DMS 273 (cell line): ENCODE data around the gene CHMP2B.
"Not testable (repeated sequence)": the region's sequence is repeated elsewhere in the genome, so short reads cannot be mapped to it uniquely, and the experiment has no call there.

Experiments used
- DNase-seq: peaks from one replicate; lab custom pipeline; 2025; ENCODE audit not compliant: unreplicated experiment; lab: John Stamatoyannopoulos, UW

Gene CHMP2B

DNA sequence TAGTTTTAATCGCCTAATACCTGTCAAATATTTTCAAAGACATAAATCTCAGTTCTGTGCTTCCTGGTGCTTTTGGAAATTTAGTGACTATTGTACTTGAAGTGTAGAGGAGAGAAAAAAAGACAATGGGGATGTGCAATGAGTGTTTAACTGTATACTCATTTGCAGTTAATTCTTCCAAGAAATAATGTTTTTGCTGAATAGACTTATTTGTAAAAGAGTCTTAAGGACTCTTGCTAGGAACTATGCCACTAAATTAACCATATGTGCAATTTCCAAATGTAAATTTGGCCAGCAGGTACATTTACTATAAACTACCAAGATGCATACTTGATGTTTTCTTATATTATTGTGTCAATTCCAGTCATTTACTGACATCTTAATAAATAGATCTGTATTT is 2.0 kb downstream of the CHMP2B start:
- no peak for DNase-seq

- DNase-seq = no peak
Observed at GRCh38 chr3:87233805-87234204, 6.7 kb downstream of the CHMP2B start.

DNA sequence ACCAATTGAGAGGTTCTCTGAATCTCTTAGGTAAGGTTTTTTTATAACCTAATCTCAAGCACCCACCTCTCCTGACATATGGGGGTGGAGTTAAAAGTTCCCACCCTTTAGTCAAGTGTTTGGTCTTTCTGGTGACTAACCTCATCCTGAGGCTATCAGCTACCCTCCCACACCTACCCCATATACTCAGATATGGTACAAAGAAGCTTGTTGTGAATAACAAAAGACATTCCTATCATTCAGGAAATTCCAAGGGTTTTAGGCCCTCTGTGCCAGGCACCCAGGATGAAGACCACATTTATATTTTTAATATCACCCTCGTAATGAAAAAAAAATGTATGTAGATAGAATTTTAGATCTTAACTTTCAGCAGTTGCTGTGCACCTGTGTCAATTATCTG is 9.0 kb downstream of the CHMP2B start:
- DNase-seq = no peak

- no peak for DNase-seq
Observed at GRCh38 chr3:87246662-87247429, 19.7 kb downstream of the CHMP2B start.

GRCh38 chr3:87247430-87247773 is 20.3 kb downstream of the CHMP2B start:
- DNase-seq = no peak

- DNase-seq = not testable (repeated sequence)
Observed at GRCh38 chr3:87248231-87248630, 21.1 kb downstream of the CHMP2B start.

- no peak for DNase-seq
Observed at GRCh38 chr3:87248831-87249230, 21.7 kb downstream of the CHMP2B start.

GRCh38 chr3:87250009-87250408 is 22.9 kb downstream of the CHMP2B start:
- no peak for DNase-seq

DNA sequence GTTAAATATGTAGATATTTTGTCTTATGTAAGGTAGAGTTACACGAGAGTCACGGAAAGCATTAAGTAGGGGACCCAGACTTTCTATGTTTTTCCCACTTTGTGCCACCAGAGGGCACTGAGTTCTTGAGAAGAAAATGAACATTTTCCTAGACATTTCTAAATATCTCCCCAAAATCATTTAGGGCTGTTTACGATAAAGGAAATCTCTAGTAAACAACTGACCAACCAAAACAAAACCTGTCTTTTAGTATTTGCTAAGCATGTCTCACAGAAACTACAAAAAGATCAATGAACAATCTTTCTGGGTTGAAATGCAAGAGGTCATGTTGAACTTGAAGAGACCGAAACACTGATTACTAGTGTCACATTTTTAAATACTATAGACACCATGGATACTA is 33.2 kb downstream of the CHMP2B start:
- peak; percentile 70 for DNase-seq

DNA sequence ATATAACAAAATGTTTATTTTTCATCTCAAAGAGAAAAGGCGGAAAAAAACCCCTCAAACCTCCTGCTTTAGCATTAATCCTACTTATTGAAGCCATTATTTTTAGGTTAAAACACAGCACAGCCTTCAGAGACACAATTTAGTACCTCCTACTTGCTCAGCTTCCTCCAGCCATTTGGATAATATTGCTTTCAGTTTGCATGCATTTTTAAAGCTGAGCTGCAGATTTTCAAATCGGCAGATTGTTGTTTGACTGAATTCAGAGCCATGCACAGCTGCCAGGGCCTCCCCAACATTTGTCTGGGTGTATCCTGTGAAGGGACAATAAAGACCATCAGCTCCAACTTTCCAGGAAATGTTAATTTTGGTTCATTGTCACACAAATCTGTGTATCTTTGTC is 34.8 kb downstream of the CHMP2B start:
- DNase-seq = no peak

- no peak for DNase-seq
Observed at GRCh38 chr3:87267953-87268645, 41.0 kb downstream of the CHMP2B start.

DNA sequence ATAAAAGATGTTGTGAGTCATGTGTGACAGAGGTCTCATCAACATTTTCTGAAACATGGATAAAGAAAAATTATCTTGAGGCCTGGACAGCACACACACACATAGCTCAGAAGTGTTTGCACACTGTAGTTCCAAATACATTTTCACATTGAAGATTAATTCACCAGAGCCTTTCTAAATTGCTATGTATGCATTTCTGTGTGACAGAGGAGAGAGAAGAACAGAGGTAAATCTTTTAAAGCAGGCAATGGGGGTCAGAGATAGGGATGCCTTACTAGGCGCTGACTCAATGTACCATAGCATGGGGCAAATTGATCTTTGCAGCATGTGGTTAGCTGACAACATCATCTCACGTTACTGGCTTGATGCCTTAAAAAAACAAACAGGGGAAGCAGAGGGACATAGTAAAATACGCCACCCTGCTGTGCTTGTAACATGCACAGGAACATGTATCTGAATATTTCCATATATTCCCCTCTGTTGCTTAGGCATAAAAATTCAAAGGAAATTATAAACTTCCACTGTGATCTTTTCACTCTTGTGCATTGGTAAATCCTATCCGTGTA is 41.6 kb downstream of the CHMP2B start:
- DNase-seq = peak; percentile 1

DNA sequence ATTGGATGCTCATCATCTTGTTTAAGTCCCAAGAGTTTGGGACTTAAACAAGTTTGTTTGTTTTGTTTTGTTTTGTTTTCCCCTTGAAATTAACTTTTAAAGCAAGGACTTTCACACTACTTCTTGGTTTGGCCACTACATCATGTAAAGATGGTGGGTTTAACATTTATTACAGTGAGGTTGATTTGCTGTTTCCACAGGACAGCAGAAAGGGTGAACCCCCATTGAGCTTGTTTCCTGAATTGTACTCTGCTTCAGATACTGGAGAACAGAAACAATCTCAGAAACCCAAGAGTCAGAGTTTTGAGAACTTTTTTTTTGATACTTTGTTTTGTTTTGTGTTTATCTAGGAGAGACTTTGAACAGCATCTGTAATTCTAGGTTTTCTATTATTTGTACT is 42.6 kb downstream of the CHMP2B start:
- no peak for DNase-seq

DNA sequence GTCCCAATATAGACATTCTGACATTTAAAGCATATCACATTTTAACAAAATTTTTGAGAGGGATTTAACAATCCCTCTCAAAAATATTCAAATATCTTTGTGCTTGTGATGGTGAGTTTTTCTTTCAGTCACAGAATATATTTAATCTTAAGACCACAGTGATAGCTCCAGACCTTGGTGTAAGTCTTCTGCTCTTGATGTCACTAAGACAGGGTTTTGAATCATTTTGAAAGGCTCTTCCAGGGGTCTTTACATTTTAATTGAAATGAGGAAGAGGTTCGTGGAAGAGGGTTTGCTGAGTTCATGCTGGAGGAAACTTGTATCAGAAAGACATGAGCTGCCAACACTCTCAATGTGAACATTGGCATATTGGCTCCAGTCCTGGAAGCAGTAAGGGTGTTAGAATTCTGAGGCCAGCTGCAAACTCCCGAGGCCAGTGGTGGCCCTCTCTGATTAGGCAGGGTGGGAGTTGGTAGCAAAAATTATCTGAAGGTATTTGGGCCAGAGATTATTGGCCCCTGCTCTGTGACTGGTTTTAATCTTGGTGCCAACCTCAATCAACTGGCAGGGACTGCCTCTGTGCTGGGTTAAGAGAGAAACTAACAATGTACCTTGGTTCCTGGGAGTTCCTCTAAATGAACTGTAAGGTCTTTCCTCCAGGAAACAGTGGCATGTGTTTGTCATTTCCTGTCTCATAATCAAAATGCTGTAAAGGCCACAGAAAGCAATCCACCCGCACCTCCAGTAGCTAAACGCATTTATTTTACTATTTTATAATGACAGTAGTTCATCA is 44.0 kb downstream of the CHMP2B start:
- no peak for DNase-seq

DNA sequence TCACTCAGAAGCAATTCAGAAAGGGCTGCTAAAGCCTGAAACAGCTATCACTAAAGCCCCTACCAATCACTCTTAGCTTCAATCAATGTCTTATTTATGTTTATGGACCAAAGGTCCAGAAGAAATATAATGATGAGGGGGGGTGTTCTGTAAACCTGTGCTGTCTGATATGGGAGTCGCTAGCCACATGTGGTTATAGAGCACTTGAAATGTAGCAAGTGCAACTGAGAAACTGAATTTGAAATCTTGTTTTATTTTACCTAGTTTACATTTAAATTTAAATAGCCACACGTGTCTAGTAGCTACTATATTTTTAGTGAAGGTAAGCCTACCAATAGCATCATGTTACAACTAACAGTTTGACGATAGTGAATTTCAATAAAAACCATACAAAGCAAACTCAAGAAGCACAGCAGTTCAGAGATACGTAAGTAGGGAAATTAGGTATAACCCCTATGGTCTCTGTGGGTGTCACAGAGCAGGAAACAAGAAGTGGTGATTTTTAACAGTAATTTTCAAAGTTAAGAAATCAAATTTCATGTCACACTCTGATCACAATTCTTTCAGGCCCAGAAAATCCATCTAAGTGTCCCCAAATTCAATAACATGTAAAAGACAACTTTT is 45.7 kb downstream of the CHMP2B start:
- DNase-seq = no peak

DNA sequence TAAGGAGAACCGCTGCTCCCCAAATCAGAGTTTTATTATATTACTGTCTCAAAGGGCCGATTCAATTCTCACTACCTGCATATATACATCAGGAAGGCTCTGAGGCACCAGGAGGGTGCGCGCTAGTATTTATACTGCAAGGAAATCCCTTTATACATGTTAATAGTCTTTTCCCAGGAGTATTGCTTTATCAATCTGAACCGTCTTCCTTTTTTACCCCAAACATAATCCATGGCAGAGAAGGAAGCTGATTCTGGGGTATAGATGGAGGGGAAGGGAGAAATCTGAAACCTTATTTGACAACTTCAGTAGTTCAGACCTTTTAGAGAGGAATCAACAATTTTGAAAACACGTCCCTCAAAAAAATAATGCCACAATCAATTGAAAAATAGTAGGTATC is 49.4 kb downstream of the CHMP2B start, which contains the start of gene POU1F1:
Gene POU1F1, minus strand, starts transcription at position 101 of the 400 bp plus-strand sequence. CDS start 122 bp downstream, outside the sequence.
- no peak for DNase-seq

DNA sequence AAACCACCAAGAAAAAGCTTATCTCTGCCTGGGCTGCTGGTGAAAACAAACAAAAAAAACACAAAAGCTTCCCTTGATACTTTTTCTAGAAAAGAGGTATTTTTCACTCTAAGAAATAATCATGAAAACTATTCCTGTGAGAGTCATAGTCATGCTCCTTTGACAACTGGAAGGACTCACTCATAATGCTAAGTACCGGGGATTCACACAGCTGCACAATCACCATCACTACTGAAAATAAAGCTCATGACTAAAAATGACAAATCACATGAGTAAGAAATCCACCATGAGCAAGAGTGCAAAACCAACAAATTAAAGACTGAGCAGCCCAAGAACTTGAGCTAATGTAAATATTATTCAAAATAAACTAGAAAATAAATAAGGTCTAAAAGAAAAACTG is 59.9 kb downstream of the CHMP2B start:
- DNase-seq = no peak

- no peak for DNase-seq
Observed at GRCh38 chr3:87288446-87288845, 61.3 kb downstream of the CHMP2B start.

GRCh38 chr3:87298111-87298718 is 71.1 kb downstream of the CHMP2B start:
- peak; percentile 47 for DNase-seq

- not testable (repeated sequence) for DNase-seq
Observed at GRCh38 chr3:87305031-87305430, 77.9 kb downstream of the CHMP2B start.
